Measurements from ENCODE around the gene USP6. TPM values are rescaled to one million over a fixed set of nuclear protein-coding genes. Genes with fewer than 3 reads are reported as not detected.
A peak's percentile ranks its signal among the peaks of the same experiment; 100 is the strongest.

Gene USP6
- total and polyA plus RNA-seq, 10 of the 15 experiments (the other 5 are each of a cell fraction or from before 2014, with no cell fraction given): under 0.01 to 0.39 (median 0.10) TPM; not detected in 2

DNA sequence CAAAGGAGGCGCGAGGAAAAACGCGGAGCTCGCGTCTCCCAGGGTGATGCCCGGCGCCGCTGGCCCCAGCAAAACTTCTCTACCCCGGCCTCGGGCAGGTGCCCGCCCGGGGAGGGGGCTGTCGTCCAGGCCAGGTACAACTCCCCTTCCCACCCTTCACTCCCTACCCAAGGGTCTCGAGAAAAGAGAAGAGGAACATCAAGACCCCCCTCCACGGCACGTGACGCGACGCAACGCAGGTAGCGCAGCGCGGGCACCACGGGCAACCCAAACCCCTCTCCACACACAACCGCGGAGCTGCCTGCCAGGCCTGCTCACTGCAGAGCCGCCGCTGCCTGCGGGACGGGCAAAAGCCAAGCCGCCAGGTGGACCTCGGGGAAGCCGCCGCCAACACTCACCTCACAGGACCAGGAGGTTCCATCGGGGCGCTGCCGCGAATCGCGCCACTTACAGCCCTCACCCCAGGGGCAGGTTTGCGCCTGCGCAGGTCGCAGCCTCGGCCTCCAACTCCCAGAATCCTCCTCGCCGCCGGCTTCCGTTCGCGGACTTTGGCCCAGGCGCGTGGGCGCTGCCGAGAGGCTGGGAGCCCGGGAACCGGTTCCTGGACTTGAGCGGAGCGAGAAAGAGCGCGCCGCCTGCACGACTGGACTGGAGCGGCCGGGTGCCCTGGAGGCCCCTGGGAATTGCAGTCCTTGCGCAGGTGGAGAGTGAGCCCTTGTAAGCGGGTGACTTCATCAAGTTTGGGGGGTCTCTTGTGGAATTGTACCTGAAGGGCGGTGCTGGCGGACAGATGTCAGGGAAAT lies 4.2 kb upstream of the USP6 start, which contains the start of gene ZNF232 (continued):
- TF ChIP-seq, protein P1, sequence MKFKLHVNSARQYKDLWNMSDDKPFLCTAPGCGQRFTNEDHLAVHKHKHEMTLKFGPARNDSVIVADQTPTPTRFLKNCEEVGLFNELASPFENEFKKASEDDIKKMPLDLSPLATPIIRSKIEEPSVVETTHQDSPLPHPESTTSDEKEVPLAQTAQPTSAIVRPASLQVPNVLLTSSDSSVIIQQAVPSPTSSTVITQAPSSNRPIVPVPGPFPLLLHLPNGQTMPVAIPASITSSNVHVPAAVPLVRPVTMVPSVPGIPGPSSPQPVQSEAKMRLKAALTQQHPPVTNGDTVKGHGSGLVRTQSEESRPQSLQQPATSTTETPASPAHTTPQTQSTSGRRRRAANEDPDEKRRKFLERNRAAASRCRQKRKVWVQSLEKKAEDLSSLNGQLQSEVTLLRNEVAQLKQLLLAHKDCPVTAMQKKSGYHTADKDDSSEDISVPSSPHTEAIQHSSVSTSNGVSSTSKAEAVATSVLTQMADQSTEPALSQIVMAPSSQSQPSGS (IDR thresholded peaks at IDR 0.05; ENCODE audit: low read length): no peak
- TF ChIP-seq, protein P2, sequence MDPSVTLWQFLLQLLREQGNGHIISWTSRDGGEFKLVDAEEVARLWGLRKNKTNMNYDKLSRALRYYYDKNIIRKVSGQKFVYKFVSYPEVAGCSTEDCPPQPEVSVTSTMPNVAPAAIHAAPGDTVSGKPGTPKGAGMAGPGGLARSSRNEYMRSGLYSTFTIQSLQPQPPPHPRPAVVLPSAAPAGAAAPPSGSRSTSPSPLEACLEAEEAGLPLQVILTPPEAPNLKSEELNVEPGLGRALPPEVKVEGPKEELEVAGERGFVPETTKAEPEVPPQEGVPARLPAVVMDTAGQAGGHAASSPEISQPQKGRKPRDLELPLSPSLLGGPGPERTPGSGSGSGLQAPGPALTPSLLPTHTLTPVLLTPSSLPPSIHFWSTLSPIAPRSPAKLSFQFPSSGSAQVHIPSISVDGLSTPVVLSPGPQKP (IDR thresholded peaks at IDR 0.05; ENCODE audit: low read depth, low read length): peak; percentile 73
- TF ChIP-seq FOS (IDR thresholded peaks at IDR 0.05; ENCODE audit: borderline replicate concordance, extremely low read depth, insufficient read length): no peak
- TF ChIP-seq, protein P3, sequence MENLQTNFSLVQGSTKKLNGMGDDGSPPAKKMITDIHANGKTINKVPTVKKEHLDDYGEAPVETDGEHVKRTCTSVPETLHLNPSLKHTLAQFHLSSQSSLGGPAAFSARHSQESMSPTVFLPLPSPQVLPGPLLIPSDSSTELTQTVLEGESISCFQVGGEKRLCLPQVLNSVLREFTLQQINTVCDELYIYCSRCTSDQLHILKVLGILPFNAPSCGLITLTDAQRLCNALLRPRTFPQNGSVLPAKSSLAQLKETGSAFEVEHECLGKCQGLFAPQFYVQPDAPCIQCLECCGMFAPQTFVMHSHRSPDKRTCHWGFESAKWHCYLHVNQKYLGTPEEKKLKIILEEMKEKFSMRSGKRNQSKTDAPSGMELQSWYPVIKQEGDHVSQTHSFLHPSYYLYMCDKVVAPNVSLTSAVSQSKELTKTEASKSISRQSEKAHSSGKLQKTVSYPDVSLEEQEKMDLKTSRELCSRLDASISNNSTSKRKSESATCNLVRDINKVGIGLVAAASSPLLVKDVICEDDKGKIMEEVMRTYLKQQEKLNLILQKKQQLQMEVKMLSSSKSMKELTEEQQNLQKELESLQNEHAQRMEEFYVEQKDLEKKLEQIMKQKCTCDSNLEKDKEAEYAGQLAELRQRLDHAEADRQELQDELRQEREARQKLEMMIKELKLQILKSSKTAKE (IDR thresholded peaks at IDR 0.05; ENCODE audit: low read depth, poor library complexity, severe bottlenecking): no peak
- TF ChIP-seq, protein P4, sequence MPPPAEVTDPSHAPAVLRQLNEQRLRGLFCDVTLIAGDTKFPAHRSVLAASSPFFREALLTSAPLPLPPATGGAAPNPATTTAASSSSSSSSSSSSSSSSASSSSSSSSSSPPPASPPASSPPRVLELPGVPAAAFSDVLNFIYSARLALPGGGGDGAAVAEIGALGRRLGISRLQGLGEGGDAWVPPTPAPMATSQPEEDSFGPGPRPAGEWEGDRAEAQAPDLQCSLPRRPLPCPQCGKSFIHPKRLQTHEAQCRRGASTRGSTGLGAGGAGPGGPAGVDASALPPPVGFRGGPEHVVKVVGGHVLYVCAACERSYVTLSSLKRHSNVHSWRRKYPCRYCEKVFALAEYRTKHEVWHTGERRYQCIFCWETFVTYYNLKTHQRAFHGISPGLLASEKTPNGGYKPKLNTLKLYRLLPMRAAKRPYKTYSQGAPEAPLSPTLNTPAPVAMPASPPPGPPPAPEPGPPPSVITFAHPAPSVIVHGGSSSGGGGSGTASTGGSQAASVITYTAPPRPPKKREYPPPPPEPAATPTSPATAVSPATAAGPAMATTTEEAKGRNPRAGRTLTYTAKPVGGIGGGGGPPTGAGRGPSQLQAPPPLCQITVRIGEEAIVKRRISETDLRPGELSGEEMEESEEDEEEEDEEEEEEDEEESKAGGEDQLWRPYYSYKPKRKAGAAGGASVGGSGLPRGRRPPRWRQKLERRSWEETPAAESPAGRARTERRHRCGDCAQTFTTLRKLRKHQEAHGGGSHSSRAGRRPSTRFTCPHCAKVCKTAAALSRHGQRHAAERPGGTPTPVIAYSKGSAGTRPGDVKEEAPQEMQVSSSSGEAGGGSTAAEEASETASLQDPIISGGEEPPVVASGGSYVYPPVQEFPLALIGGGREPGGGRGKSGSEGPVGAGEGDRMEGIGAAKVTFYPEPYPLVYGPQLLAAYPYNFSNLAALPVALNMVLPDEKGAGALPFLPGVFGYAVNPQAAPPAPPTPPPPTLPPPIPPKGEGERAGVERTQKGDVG (CRISPR knock-in tag; IDR thresholded peaks at IDR 0.05): 0 out of 2 replicates have a peak, but pooled peaks have one; percentile 9
- no peak for TF ChIP-seq ESRRA (IDR thresholded peaks at IDR 0.05; ENCODE audit: low read length)
- TF ChIP-seq IKZF1 (conservative IDR thresholded peaks at IDR 0.05): peak; percentile 98
- peak; percentile 25; the same call in 1 of the 2 replicates for TF ChIP-seq RB1 (IDR thresholded peaks at IDR 0.05; ENCODE audit: borderline replicate concordance)
- TF ChIP-seq, protein P5, sequence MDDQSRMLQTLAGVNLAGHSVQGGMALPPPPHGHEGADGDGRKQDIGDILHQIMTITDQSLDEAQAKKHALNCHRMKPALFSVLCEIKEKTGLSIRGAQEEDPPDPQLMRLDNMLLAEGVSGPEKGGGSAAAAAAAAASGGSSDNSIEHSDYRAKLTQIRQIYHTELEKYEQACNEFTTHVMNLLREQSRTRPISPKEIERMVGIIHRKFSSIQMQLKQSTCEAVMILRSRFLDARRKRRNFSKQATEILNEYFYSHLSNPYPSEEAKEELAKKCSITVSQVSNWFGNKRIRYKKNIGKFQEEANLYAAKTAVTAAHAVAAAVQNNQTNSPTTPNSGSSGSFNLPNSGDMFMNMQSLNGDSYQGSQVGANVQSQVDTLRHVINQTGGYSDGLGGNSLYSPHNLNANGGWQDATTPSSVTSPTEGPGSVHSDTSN (IDR thresholded peaks at IDR 0.05; ENCODE audit: insufficient replicate concordance, low read depth, low read length): no peak
- no peak for TF ChIP-seq PAX8 (IDR thresholded peaks at IDR 0.05)
- peak; percentile 18; the same call in 1 of the 2 replicates for TF ChIP-seq ZNF217 (IDR thresholded peaks at IDR 0.05)
- TF ChIP-seq BACH1 (IDR thresholded peaks at IDR 0.05; ENCODE audit: borderline replicate concordance): peak; percentile 56; the same call in 1 of the 2 replicates
- TF ChIP-seq, protein P6, sequence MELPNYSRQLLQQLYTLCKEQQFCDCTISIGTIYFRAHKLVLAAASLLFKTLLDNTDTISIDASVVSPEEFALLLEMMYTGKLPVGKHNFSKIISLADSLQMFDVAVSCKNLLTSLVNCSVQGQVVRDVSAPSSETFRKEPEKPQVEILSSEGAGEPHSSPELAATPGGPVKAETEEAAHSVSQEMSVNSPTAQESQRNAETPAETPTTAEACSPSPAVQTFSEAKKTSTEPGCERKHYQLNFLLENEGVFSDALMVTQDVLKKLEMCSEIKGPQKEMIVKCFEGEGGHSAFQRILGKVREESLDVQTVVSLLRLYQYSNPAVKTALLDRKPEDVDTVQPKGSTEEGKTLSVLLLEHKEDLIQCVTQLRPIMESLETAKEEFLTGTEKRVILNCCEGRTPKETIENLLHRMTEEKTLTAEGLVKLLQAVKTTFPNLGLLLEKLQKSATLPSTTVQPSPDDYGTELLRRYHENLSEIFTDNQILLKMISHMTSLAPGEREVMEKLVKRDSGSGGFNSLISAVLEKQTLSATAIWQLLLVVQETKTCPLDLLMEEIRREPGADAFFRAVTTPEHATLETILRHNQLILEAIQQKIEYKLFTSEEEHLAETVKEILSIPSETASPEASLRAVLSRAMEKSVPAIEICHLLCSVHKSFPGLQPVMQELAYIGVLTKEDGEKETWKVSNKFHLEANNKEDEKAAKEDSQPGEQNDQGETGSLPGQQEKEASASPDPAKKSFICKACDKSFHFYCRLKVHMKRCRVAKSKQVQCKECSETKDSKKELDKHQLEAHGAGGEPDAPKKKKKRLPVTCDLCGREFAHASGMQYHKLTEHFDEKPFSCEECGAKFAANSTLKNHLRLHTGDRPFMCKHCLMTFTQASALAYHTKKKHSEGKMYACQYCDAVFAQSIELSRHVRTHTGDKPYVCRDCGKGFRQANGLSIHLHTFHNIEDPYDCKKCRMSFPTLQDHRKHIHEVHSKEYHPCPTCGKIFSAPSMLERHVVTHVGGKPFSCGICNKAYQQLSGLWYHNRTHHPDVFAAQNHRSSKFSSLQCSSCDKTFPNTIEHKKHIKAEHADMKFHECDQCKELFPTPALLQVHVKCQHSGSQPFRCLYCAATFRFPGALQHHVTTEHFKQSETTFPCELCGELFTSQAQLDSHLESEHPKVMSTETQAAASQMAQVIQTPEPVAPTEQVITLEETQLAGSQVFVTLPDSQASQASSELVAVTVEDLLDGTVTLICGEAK (IDR thresholded peaks at IDR 0.05; ENCODE audit: borderline replicate concordance): peak; percentile 56
- peak; percentile 79 for TF ChIP-seq HCFC1 (IDR thresholded peaks at IDR 0.05; ENCODE audit: low read length)
- no peak for TF ChIP-seq FOXK2 (IDR thresholded peaks at IDR 0.05)

Data from GM12878 (cell line).